ENCODE measurements around the gene SH3PXD2A.

Gene SH3PXD2A

GRCh38 chr10:103709341-103709920, 145.9 kb downstream of the SH3PXD2A start:
- CTCF ChIA-PET = interaction anchor here (0.7 to 11.8 kb wide), 4 partner anchors 64 to 177 kb away, joined by 3 to 151 read pairs (median 47); partner anchors contain the start of gene SH3PXD2A
- no peaks in the 10 kb centered on the region for H3K4me1 ChIP-seq (ENCODE audit: control insufficient read depth, insufficient read depth, low read length)
- H3K9me3 ChIP-seq (ENCODE audit: control insufficient read depth, insufficient read depth, low read depth, low read length) = no peaks in the 10 kb centered on the region
- POLR2A ChIA-PET = no interaction called here
- no peak overlapping the region for H3K27ac ChIP-seq (ENCODE audit: extremely low read depth, low read depth, low read length)
- no peak overlapping the region for H3K4me3 ChIP-seq (ENCODE audit: low read depth, low read length)
- H3K36me3 ChIP-seq (ENCODE audit: control insufficient read depth in 2 of 2, insufficient read depth in 1 of 2, low read length in 2 of 2) = no peaks in the 10 kb centered on the region
- TF ChIP-seq ZNF791 (tag by site-specific recombination; IDR thresholded peaks at IDR 0.05) = no peak
- TF ChIP-seq ZNF366 (tag by site-specific recombination; conservative IDR thresholded peaks at IDR 0.05) = no peak
- TF ChIP-seq PRDM6 (tag by site-specific recombination; IDR thresholded peaks at IDR 0.05) = no peak
- TF ChIP-seq SCRT1 (tag by site-specific recombination; IDR thresholded peaks at IDR 0.05; ENCODE audit: borderline replicate concordance) = no peak
- TF ChIP-seq ZIC2 (tag by site-specific recombination; IDR thresholded peaks at IDR 0.05) = peak; percentile 26; the same call in 1 of the 2 replicates
- no peak for TF ChIP-seq ZNF157 (tag by site-specific recombination; IDR thresholded peaks at IDR 0.05)
- TF ChIP-seq ZNF707 (tag by site-specific recombination; IDR thresholded peaks at IDR 0.05) = no peak
- TF ChIP-seq ZNF549 (tag by site-specific recombination; IDR thresholded peaks at IDR 0.05) = no peak
- 0 out of 2 replicates have a peak, but pooled peaks have one; percentile 28 for TF ChIP-seq ZNF629 (tag by site-specific recombination; IDR thresholded peaks at IDR 0.05)
- no peak for TF ChIP-seq ZNF114 (tag by site-specific recombination; IDR thresholded peaks at IDR 0.05)
- TF ChIP-seq KLF17 (tag by site-specific recombination; IDR thresholded peaks at IDR 0.05) = no peak
- no peak for TF ChIP-seq ZNF518A (tag by site-specific recombination; conservative IDR thresholded peaks at IDR 0.05; ENCODE audit: low read depth)
- no peak for TF ChIP-seq ZNF214 (tag by site-specific recombination; IDR thresholded peaks at IDR 0.05; ENCODE audit: borderline replicate concordance)
- no peak for TF ChIP-seq ZNF433 (tag by site-specific recombination; IDR thresholded peaks at IDR 0.05; ENCODE audit: low read depth)
- no peak for TF ChIP-seq MZF1 (tag by site-specific recombination; IDR thresholded peaks at IDR 0.05; ENCODE audit: borderline replicate concordance)
- no peak for TF ChIP-seq SALL2 (tag by site-specific recombination; IDR thresholded peaks at IDR 0.05; ENCODE audit: borderline replicate concordance)
- TF ChIP-seq YY1 (tag by site-specific recombination; IDR thresholded peaks at IDR 0.05) = no peak
- no peak for TF ChIP-seq ZNF394 (tag by site-specific recombination; IDR thresholded peaks at IDR 0.05; ENCODE audit: borderline replicate concordance)
- no peak for TF ChIP-seq ZNF530 (tag by site-specific recombination; IDR thresholded peaks at IDR 0.05; ENCODE audit: low read depth)
- TF ChIP-seq ZNF138 (tag by site-specific recombination; IDR thresholded peaks at IDR 0.05; ENCODE audit: borderline replicate concordance) = no peak
- TF ChIP-seq ZNF155 (tag by site-specific recombination; IDR thresholded peaks at IDR 0.05) = no peak
- TF ChIP-seq ZNF692 (tag by site-specific recombination; IDR thresholded peaks at IDR 0.05) = no peak
- no peak for TF ChIP-seq ZNF350 (tag by site-specific recombination; IDR thresholded peaks at IDR 0.05)
- TF ChIP-seq ZXDB (tag by site-specific recombination; IDR thresholded peaks at IDR 0.05) = no peak
- no peak for TF ChIP-seq ZNF221 (tag by site-specific recombination; IDR thresholded peaks at IDR 0.05; ENCODE audit: borderline replicate concordance)
- no peak for TF ChIP-seq KLF9 (tag by site-specific recombination; IDR thresholded peaks at IDR 0.05; ENCODE audit: low read depth)
- no peak for TF ChIP-seq ZBTB17 (tag by site-specific recombination; IDR thresholded peaks at IDR 0.05)
- no peak for TF ChIP-seq ZNF184 (tag by site-specific recombination; IDR thresholded peaks at IDR 0.05)
- no peak for TF ChIP-seq FEZF1 (tag by site-specific recombination; IDR thresholded peaks at IDR 0.05)
- no peak for TF ChIP-seq ZNF23 (tag by site-specific recombination; IDR thresholded peaks at IDR 0.05; ENCODE audit: borderline replicate concordance)
- peak; percentile 75 for TF ChIP-seq ZFHX2 (tag by site-specific recombination; conservative IDR thresholded peaks at IDR 0.05)
